KMS-11 (cell line): Measurements from ENCODE around the gene MAL.

Experiments used
- H2AFZ ChIP-seq: fragments of 200-600 bp; sonication (generic); 2 replicates; pipeline ENCODE4 v1.6.1; 2016; ENCODE audit warnings: antibody characterized with exemption, mixed run types, low read depth
- H3K27ac ChIP-seq: fragments of 200-600 bp; sonication (generic); 2 replicates; pipeline ENCODE4 v1.6.1; 2016; ENCODE audit warnings: mild to moderate bottlenecking, mixed run types
- H3K27me3 ChIP-seq: fragments of 200-600 bp; sonication (generic); 2 replicates; pipeline ENCODE4 v1.6.1; 2017; ENCODE audit warnings: mild to moderate bottlenecking, low read depth, mixed run types, moderate library complexity; ENCODE audit not compliant: insufficient read depth
- H3K36me3 ChIP-seq: fragments of 200-600 bp; sonication (generic); 2 replicates; pipeline ENCODE4 v1.6.1; 2017; ENCODE audit warnings: mild to moderate bottlenecking, mixed run types; ENCODE audit not compliant: insufficient read depth
- H3K4me1 ChIP-seq: fragments of 200-600 bp; sonication (generic); 2 replicates; pipeline ENCODE4 v1.6.1; 2016; ENCODE audit warnings: mild to moderate bottlenecking, low read depth, mixed run types; ENCODE audit not compliant: poor library complexity, severe bottlenecking
- H3K4me2 ChIP-seq: fragments of 200-600 bp; sonication (generic); 2 replicates; pipeline ENCODE4 v1.7.0; 2016; ENCODE audit warnings: mild to moderate bottlenecking, mixed run types
- H3K4me3 ChIP-seq: fragments of 200-600 bp; sonication (generic); IDR thresholded peaks from 2 replicates; pipeline ENCODE4 v1.6.1; 2017; ENCODE audit warnings: low read depth, low read length, mixed read lengths; ENCODE audit not compliant: insufficient read depth
- H3K79me2 ChIP-seq: fragments of 200-600 bp; sonication (generic); 2 replicates; pipeline ENCODE4 v1.6.1; 2016; ENCODE audit warnings: low read depth, mixed run types; ENCODE audit not compliant: insufficient read depth
- H3K9ac ChIP-seq: fragments of 200-600 bp; sonication (generic); 2 replicates; pipeline ENCODE4 v1.6.1; 2016; ENCODE audit warnings: mild to moderate bottlenecking, mixed run types
- H4K20me1 ChIP-seq: fragments of 200-600 bp; sonication (generic); 2 replicates; pipeline ENCODE4 v1.6.1; 2016; ENCODE audit warnings: mild to moderate bottlenecking, mixed run types; ENCODE audit not compliant: insufficient read depth
- TF ChIP-seq, protein P1 (sequence below): fragments of 200-600 bp; sonication (generic); conservative IDR thresholded peaks from 2 replicates; pipeline ENCODE4 v1.6.1; 2017; ENCODE audit warnings: low read depth, mild to moderate bottlenecking, antibody characterized with exemption, low read length, moderate library complexity, mixed read lengths

The MAL gene

DNA sequence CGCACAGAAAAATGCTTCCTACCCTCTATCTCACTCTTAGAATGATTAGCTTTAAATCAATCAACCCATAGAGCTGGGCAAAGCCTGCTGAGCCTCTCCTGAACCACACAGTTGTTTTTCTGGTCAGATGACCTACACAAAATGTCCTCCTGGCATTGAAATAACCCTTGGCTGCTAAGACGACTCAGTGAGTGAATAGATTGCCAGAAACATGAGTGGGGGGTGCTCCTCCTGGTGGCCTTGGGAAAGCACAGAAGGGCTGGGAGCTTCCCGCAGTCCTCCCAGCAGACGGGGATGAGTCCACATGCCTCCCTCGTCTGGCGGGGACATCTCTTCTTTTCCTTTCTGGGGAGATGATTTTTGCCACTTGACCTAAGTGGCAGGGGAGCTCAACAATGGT lies 14.9 kb downstream of the MAL start:
- TF ChIP-seq, protein P1, sequence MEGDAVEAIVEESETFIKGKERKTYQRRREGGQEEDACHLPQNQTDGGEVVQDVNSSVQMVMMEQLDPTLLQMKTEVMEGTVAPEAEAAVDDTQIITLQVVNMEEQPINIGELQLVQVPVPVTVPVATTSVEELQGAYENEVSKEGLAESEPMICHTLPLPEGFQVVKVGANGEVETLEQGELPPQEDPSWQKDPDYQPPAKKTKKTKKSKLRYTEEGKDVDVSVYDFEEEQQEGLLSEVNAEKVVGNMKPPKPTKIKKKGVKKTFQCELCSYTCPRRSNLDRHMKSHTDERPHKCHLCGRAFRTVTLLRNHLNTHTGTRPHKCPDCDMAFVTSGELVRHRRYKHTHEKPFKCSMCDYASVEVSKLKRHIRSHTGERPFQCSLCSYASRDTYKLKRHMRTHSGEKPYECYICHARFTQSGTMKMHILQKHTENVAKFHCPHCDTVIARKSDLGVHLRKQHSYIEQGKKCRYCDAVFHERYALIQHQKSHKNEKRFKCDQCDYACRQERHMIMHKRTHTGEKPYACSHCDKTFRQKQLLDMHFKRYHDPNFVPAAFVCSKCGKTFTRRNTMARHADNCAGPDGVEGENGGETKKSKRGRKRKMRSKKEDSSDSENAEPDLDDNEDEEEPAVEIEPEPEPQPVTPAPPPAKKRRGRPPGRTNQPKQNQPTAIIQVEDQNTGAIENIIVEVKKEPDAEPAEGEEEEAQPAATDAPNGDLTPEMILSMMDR: no peak
- no peaks in the 10 kb centered on the region for H3K36me3 ChIP-seq
- H3K27ac ChIP-seq: no peak overlapping the region
- H3K79me2 ChIP-seq: no peaks in the 10 kb centered on the region
- no peak overlapping the region for H3K9ac ChIP-seq
- H2AFZ ChIP-seq: no peak overlapping the region
- no peaks in the 10 kb centered on the region for H4K20me1 ChIP-seq
- H3K27me3 ChIP-seq: no peaks in the 10 kb centered on the region
- no peak overlapping the region for H3K4me2 ChIP-seq
- H3K4me3 ChIP-seq: no peak overlapping the region
- no peaks in the 10 kb centered on the region for H3K4me1 ChIP-seq

DNA sequence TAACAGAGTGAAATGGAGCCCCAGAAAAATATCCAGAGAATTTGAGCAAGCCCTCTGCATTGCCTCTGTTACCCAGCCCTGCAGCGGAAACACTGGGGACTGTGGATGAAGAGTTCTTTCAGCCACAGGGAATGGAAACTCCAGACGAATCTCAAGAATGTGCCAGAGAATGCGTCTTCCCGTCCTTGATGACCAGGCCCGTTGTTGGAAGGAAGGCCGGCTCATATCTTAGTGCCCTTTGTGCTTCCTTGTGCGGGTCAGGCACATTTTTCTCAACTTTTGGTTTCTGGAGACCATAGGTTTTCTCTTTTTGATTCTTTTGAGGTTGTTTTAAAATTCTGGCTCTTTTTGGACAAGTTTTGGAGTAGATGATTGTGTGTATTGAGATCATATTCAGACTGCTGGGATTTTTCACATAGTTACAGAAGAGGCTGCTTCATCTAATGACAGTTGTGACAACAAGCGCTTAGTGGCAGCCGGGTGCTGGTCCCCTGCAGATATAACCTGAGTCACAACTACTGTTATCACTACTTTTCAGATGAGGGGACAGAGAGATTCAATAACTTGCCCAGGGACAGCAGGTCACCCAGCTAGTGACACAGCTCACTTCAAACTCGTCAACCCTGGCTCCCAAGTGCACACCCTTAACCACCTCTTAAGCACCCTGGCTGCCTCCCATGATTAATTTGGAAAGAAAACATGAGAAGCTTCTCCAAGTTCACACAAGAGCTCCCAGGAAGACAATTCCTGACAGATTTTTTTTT lies 15.7 kb downstream of the MAL start:
- H3K36me3 ChIP-seq: no peaks in the 10 kb centered on the region
- H3K4me2 ChIP-seq: no peak overlapping the region
- H4K20me1 ChIP-seq: no peaks in the 10 kb centered on the region
- H3K79me2 ChIP-seq: no peaks in the 10 kb centered on the region
- H3K4me1 ChIP-seq: no peaks in the 10 kb centered on the region
- TF ChIP-seq, protein P1: no peak
- no peaks in the 10 kb centered on the region for H3K27me3 ChIP-seq
- no peak overlapping the region for H3K9ac ChIP-seq
- no peak overlapping the region for H3K27ac ChIP-seq
- no peak overlapping the region for H3K4me3 ChIP-seq
- no peak overlapping the region for H2AFZ ChIP-seq

- H3K4me3 ChIP-seq: no peak overlapping the region
- H3K79me2 ChIP-seq: no peaks in the 10 kb centered on the region
- H3K4me2 ChIP-seq: no peak overlapping the region
- H4K20me1 ChIP-seq: no peaks in the 10 kb centered on the region
- H3K27me3 ChIP-seq: no peaks in the 10 kb centered on the region
- H3K4me1 ChIP-seq: no peaks in the 10 kb centered on the region
- no peak overlapping the region for H3K9ac ChIP-seq
- no peak overlapping the region for H3K27ac ChIP-seq
- TF ChIP-seq, protein P1: no peak
- H2AFZ ChIP-seq: no peak overlapping the region
- H3K36me3 ChIP-seq: no peaks in the 10 kb centered on the region
These were observed 16.4 kb downstream of the MAL start for GRCh38 chr2:95041824-95042442.

DNA sequence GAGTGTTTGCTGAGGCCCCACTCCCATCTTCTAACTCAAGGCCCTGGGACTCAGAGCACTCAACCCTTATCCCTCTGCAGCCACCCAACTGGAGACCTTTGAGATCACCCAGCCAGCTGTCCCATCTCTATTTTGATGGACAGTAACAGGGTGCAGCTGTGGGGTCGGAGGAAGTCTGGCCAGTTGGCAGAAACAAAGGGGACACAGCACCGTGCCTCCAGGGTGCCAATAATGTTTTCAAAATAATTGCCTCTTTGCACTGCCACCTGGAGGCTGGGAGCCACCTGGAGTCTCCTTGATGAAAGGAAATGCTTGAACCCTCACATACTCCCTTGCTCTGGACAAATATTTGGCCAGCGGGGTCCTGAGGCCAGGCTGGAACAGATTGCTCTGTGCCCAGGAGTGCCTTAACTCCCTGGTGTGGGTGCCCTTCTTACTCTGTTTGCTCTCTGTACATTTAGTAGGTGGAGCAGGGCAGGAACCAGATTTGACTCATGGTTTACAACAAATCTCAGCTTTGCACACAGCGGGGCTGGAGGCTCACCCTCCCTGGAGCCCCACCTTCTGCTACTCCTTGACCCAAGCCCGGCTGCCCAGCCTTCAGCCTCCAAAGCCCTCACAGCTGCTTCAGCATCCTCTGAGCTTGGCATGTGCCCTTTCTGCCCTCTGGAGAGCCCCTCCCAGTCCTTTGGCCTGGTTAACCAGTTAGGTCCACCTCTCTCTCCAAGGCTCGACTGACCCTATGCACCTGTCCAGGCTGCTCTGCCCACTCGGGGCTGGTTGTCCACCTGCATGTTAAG lies 17.2 kb downstream of the MAL start:
- Histone ChIP-seq H3K9ac (no peak overlapping the region), H3K4me3 (no peak overlapping the region), H4K20me1 (no peaks in the 10 kb centered on the region), H3K27ac (no peak overlapping the region), H3K27me3 (no peaks in the 10 kb centered on the region), H3K36me3 (no peaks in the 10 kb centered on the region), H2AFZ (no peak overlapping the region), H3K4me1 (no peaks in the 10 kb centered on the region), H3K4me2 (no peak overlapping the region), H3K79me2 (no peaks in the 10 kb centered on the region)
- TF ChIP-seq, protein P1: no peak
